ENCODE data around the gene NECAB3. TPM values are rescaled to one million over a fixed set of nuclear protein-coding genes. Genes with fewer than 3 reads are reported as not detected.

Gene NECAB3, protein sequence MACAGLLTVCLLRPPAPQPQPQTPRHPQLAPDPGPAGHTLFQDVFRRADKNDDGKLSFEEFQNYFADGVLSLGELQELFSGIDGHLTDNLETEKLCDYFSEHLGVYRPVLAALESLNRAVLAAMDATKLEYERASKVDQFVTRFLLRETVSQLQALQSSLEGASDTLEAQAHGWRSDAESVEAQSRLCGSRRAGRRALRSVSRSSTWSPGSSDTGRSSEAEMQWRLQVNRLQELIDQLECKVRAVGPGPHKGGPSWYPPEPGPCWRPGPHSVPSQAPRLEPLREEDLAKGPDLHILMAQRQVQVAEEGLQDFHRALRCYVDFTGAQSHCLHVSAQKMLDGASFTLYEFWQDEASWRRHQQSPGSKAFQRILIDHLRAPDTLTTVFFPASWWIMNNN
- 27.0 and 30.1 TPM in 2 replicates for total RNA-seq

DNA sequence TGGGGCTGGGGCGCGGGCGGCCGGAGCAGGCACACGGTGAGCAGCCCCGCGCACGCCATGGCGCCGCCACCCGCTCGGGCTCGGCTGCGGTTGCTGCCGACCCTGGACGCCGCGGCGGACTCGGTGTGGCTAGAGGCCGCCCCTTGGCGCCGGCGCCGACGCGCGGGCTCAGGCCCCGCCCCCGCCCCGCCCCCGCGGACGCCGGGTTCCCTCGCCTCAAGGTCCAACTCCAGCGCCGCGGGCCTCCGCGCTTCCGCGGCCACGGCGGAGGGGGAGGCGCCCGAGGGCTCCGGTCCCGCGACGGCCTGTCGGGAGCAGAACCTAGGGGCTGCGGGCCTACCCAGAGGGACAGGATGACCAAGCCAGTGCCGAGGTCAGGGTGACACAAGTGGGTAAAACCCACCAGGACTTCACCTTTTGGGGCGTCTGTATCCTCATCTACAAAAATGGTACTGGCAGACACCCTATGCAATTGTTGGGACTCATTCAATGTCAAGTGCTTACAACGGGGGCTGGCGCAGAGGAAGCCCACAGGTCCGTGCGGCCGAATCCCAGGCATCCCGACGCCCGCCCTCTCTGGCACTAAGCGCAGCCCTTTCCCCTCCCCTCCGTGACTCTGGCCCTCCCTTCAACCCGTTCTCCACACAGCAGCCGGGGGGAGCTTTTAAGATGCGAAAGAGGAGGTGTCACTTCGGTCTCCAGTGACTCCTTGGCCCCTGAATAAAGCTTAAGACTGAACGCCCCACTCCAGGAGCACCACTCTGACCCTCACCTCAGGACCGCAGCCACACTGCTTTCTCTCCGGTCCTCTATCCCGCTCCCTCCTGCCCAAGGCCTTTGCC is at the start of gene NECAB3:
TSS of gene NECAB3 (minus strand) at position 135 of the 842 bp plus-strand sequence. CDS start at position 59, 76 bp downstream.
- peaks cover 46% of the 10 kb centered on the region for H3K36me3 Mint-ChIP-seq (ENCODE audit: low read depth)
- DNase-seq (ENCODE audit: low spot score) = peak; percentile 65
- H3K27me3 Mint-ChIP-seq (ENCODE audit: low read depth) = no peaks in the 10 kb centered on the region
- no peaks in the 10 kb centered on the region for H3K9me3 Mint-ChIP-seq
- peak within 1 kb of the TSS; percentile 75 for H3K27ac Mint-ChIP-seq
- intact Hi-C loops (cut with micrococcal nuclease) = no loop called here
- H3K4me1 Mint-ChIP-seq (ENCODE audit: low read depth) = peaks cover 31% of the 10 kb centered on the region
- H3K4me3 Mint-ChIP-seq (ENCODE audit: low read depth) = peak within 1 kb of the TSS; percentile 85

DNA sequence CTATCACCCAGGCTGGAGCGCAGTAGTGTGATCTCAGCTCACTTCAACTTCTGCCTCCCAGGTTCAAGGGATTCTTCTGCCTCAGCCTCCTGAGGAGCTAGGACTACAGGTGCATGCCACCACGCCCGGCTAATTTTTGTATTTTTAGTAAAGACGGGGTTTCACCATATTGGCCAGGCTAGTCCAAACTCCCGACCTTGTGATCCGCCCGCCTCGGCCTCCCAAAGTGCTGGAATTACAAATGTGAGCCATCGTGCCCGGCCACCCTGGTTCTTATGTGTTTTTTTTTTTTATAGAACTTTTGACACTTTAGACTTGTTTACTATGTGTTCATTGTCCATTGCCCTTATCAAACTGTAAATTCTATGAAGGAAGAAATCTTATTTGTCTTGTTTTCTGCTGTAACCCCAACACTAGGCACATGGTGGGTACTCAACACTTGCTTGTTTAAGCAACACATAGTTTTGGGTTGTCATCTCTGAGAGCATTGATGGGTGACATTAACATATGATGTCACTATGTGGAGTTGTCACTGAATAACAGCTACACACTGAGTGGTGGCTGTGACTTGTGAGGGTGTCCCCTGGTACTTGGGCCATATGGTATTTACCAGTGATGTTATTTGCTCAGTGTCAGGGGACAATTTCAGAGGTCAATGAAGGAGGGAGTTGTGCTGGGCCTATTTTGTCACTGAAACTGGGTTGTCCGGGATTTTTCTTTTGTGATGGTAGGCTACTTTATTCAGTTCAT is 47.3 kb upstream of the NECAB3 start:
- Mint-ChIP-seq H3K27me3 (ENCODE audit: low read depth) (no peaks in the 10 kb centered on the region), H3K4me3 (ENCODE audit: low read depth) (peak overlapping the region; percentile 62), H3K9me3 (peaks cover 3% of the 10 kb centered on the region), H3K36me3 (ENCODE audit: low read depth) (peaks cover 4% of the 10 kb centered on the region), H3K27ac (peak overlapping the region; percentile 35), H3K4me1 (ENCODE audit: low read depth) (peaks cover 14% of the 10 kb centered on the region)
- DNase-seq (ENCODE audit: low spot score) = no peak
- intact Hi-C loops (cut with micrococcal nuclease) = no loop called here

DNA sequence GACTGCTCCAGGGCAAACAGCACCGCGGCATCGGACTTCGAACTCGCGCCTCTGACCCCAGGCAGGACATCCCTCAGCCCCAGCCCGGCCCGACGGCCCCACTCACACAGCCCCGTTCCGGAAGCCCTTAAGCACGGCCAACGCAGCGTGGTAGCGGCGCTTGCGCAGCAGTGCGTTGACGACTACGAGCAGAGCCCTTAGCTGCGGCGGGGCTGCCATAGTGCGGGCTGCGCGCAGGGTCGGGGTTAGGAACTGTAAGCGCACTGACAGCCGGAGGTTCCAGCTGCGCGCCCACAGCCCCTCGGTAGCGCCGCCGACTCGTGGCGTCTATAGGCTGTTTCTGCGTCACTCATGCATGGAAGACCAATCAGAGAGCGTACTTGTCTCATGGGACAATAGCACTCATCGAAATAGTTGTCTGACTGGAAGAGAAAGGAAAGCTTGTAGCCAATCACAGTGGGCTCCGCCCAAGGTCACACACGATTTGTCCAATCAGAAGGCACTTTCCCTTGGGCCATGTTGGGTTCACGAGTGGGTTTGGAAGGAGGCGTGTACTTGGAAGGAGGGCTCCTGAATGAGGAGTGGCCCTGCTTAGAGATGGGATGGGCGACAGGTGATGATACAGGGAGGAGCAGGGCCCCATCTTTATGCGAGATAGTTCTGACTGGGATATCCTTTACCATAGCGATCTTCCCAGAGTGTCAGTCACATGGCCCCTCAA is 45.9 kb upstream of the NECAB3 start, which contains the start of gene PXMP4:
TSS of gene PXMP4 (minus strand) at position 322 of the 721 bp plus-strand sequence. CDS start at position 219, 103 bp downstream.
- H3K27me3 Mint-ChIP-seq (ENCODE audit: low read depth) = no peaks in the 10 kb centered on the region
- intact Hi-C loops (cut with micrococcal nuclease) = loop anchor here (1.0 kb wide), 2 partner anchors 12 to 30 kb away; no protein-coding TSS in a partner anchor
- H3K4me1 Mint-ChIP-seq (ENCODE audit: low read depth) = peaks cover 14% of the 10 kb centered on the region
- peaks cover 4% of the 10 kb centered on the region for H3K36me3 Mint-ChIP-seq (ENCODE audit: low read depth)
- H3K27ac Mint-ChIP-seq = peak within 1 kb of the TSS; percentile 92
- H3K4me3 Mint-ChIP-seq (ENCODE audit: low read depth) = peak within 1 kb of the TSS; percentile 82
- H3K9me3 Mint-ChIP-seq = peaks cover 3% of the 10 kb centered on the region
- peak; percentile 91 for DNase-seq (ENCODE audit: low spot score)

DNA sequence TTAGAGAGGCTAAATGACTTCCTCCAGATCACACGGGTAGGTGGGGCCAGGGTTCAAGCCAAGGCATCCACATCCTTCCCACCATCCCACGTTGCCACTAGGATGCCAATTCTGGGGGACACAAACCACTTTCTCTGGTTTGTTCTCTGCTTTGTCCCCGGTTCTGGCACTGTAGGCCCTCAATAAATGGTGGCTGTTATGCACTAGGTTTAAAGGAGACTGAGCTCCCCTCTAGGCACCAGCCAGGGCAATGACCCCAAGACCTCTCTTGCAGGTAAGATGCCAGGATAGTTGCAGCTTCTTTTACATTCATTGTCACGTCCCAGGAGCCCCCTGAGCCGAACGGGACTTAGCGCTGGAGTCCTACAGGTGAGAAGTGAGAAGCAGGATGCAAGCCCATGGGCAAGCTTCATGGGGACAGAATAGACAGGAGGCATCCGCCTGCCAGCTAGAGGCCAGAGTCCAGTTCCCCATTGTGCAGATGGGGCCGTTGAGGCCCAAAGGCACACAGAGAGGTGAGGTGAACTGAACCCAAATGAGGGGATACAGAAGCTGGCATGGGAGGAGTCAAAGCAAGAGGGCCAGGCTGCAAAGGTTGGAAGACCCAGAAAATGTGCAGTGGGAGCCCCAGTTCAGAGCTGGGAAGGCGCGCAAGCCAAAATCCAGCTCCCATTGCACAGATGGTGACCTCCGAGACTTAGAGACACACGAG is 45.2 kb upstream of the NECAB3 start:
- Mint-ChIP-seq H3K4me3 (ENCODE audit: low read depth) (peak overlapping the region; percentile 82), H3K27ac (peak overlapping the region; percentile 92), H3K36me3 (ENCODE audit: low read depth) (peaks cover 4% of the 10 kb centered on the region), H3K9me3 (peaks cover 3% of the 10 kb centered on the region), H3K27me3 (ENCODE audit: low read depth) (no peaks in the 10 kb centered on the region), H3K4me1 (ENCODE audit: low read depth) (peaks cover 14% of the 10 kb centered on the region)
- no peak for DNase-seq (ENCODE audit: low spot score)
- intact Hi-C loops (cut with micrococcal nuclease) = no loop called here

DNA sequence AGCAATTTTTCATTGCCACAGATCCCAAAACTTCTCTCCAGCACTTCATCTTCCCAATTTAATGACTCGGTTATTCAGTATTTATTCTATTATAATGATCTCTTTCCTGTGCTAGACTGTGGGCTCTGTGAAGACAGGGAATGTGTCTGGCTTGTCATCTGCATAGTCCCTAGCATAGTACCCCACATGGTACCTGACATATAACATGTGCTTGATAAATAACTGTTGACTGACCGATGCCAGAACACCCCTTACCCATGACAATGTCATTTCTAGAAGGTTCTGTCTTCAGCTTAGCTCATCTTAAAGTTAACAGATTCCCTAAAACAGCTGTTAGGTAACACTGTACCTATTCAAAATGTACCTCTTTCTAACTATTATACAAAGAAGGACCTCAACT is 42.3 kb upstream of the NECAB3 start:
- H3K27me3 Mint-ChIP-seq (ENCODE audit: low read depth) = no peaks in the 10 kb centered on the region
- no peak overlapping the region for H3K27ac Mint-ChIP-seq
- peaks cover 15% of the 10 kb centered on the region for H3K36me3 Mint-ChIP-seq (ENCODE audit: low read depth)
- no peak for DNase-seq (ENCODE audit: low spot score)
- no peak overlapping the region for H3K4me3 Mint-ChIP-seq (ENCODE audit: low read depth)
- H3K9me3 Mint-ChIP-seq = peaks cover 3% of the 10 kb centered on the region
- peaks cover 14% of the 10 kb centered on the region for H3K4me1 Mint-ChIP-seq (ENCODE audit: low read depth)
- intact Hi-C loops (cut with micrococcal nuclease) = no loop called here

DNA sequence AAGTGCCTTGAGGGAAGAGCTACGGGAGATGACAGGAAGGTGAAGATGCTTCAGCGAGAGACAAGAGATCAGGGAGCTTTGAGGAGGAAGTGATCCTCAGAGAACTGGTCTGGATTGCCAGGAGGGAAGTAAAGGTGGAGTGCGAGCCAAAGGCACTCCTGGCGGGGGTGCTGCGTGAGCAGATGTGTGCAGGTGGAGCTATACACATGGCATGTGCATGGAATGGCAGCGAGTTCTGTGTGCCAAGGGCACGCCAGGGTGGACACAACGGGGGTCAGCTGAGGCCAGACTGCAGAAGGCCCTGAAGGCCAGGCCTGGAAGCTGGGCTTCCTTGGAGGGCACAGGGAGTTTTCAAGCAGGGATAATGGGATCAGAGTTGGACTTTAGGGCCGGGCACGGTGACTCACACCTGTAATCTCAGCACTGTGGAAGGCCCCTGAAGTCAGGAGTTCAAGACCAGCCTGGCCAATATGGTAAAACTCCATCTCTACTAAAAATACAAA is 39.7 kb upstream of the NECAB3 start:
- H3K4me3 Mint-ChIP-seq (ENCODE audit: low read depth) = no peak overlapping the region
- H3K4me1 Mint-ChIP-seq (ENCODE audit: low read depth) = peaks cover 26% of the 10 kb centered on the region
- H3K27me3 Mint-ChIP-seq (ENCODE audit: low read depth) = no peaks in the 10 kb centered on the region
- intact Hi-C loops (cut with micrococcal nuclease) = no loop called here
- no peaks in the 10 kb centered on the region for H3K9me3 Mint-ChIP-seq
- H3K27ac Mint-ChIP-seq = no peak overlapping the region
- DNase-seq (ENCODE audit: low spot score) = no peak
- H3K36me3 Mint-ChIP-seq (ENCODE audit: low read depth) = peaks cover 27% of the 10 kb centered on the region

DNA sequence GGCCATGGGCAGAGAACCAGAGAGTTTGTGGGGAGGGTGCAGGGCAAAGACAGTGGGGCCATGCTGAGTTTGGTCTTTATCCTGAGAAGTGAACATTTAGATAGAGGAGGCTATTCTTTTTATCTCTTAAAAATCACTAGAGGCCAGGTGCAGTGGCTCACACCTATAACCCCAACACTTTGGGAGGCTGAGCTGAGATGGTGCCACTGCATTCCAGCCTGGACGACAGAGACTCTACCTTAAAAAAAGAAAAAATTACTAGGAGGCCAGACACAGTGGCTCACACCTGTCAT is 37.2 kb upstream of the NECAB3 start:
- peaks cover 23% of the 10 kb centered on the region for H3K36me3 Mint-ChIP-seq (ENCODE audit: low read depth)
- H3K27ac Mint-ChIP-seq = no peak overlapping the region
- peaks cover 22% of the 10 kb centered on the region for H3K4me1 Mint-ChIP-seq (ENCODE audit: low read depth)

DNA sequence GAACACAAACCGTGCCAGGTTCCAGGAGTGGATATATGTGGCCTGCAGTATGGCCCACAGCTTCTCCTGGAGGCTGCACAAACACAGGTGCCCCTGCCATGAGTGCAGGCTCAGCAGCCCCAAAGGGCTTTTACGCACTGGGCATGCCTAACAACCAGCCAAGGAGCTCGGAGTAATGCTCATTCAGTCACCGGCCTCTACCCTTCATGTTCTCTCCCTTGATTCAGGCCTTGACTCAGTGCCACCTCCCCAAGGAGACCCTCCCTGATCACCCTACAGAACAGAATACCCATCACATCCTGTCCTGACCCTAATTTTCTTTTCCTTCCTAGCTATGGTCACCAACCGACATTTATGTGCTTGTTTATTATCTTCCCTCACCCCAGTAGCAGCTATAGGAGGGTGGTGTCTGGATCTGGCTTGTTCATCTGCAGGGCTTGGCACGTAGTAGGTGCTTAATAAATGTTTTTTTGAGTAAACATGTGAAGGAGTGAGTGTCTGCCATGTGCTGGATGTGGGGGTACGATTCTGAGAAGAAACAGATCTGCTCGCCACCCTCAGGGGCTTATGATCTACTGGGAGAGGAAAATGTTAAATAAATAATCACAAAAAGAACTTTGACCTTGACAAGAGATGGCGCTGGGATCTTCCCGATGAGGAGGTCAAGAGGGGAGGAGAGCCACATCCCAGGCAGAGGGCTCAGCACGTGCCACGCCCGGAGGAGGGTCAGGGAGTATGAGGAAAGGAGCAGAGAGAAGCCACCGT is 36.6 kb upstream of the NECAB3 start:
- H3K4me1 Mint-ChIP-seq (ENCODE audit: low read depth) = peaks cover 22% of the 10 kb centered on the region

More for the DNA sequence above, 37.2 kb upstream of the NECAB3 start:
- intact Hi-C loops (cut with micrococcal nuclease) = no loop called here
- no peaks in the 10 kb centered on the region for H3K27me3 Mint-ChIP-seq (ENCODE audit: low read depth)
- H3K4me3 Mint-ChIP-seq (ENCODE audit: low read depth) = no peak overlapping the region
- no peak for DNase-seq (ENCODE audit: low spot score)
- no peaks in the 10 kb centered on the region for H3K9me3 Mint-ChIP-seq

DNA sequence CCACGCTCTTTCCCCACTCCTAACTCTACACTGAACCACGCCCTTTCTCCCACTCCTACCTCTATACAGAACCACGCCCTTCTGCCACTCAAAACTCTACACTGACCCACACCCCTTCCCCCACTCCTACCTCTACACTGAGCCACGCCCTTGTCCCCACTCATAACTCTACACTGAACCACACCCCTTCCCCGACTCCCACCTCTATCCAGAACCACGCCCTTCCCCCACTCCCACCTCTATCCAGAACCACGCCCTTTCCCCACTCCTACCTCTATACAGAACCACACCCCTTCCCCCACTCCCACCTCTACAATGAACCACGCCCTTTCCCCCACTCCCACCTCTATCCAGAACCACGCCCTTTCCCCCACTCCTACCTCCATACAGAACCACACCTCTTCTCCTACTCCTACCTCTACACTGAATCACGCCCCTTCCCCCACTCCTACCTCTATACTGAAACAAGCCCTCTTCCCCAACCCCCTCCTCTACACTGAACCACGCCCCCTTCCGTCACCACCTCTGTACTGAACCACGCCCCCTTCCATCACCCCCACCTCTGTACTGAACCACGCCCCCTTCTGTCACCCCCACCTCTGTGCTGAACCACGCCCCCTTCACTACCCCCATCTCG is 35.8 kb upstream of the NECAB3 start:
- no peak for DNase-seq (ENCODE audit: low spot score)
- no peaks in the 10 kb centered on the region for H3K9me3 Mint-ChIP-seq
- H3K4me3 Mint-ChIP-seq (ENCODE audit: low read depth) = no peak overlapping the region
- no peaks in the 10 kb centered on the region for H3K27me3 Mint-ChIP-seq (ENCODE audit: low read depth)
- peaks cover 23% of the 10 kb centered on the region for H3K36me3 Mint-ChIP-seq (ENCODE audit: low read depth)
- peaks cover 22% of the 10 kb centered on the region for H3K4me1 Mint-ChIP-seq (ENCODE audit: low read depth)
- peak overlapping the region; percentile 40 for H3K27ac Mint-ChIP-seq
- intact Hi-C loops (cut with micrococcal nuclease) = loop anchor here (2.0 kb wide), 1 partner anchor 21 kb away; no protein-coding TSS in a partner anchor

More for the DNA sequence above, 36.6 kb upstream of the NECAB3 start:
- no peak for DNase-seq (ENCODE audit: low spot score)
- Mint-ChIP-seq H3K27ac (peak overlapping the region; percentile 50), H3K27me3 (ENCODE audit: low read depth) (no peaks in the 10 kb centered on the region), H3K9me3 (no peaks in the 10 kb centered on the region), H3K36me3 (ENCODE audit: low read depth) (peaks cover 23% of the 10 kb centered on the region), H3K4me3 (ENCODE audit: low read depth) (no peak overlapping the region)
- intact Hi-C loops (cut with micrococcal nuclease) = no loop called here

DNA sequence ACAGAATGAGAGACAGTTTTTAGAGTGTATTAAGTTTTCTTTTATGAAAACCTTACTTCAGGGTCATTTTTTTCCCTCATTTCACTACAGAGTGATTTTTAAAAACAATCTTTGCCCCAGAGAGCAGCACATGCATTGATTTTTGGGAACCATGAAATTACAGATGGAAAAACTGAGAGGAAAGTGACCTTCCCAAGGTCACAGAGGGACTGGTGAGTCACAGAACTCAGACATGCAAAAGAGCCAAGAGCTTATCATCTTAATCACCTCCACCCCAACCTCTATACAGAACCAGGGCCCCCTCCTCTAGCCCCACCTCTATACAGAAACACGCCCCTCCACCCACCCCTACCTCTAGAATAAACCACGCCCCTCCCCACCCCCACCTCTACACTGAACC is 35.2 kb upstream of the NECAB3 start:
- Mint-ChIP-seq H3K4me3 (ENCODE audit: low read depth) (no peak overlapping the region), H3K27ac (peak overlapping the region; percentile 84), H3K4me1 (ENCODE audit: low read depth) (peaks cover 22% of the 10 kb centered on the region), H3K27me3 (ENCODE audit: low read depth) (no peaks in the 10 kb centered on the region), H3K9me3 (no peaks in the 10 kb centered on the region), H3K36me3 (ENCODE audit: low read depth) (peaks cover 23% of the 10 kb centered on the region)
- intact Hi-C loops (cut with micrococcal nuclease) = loop anchor here (2.0 kb wide), 1 partner anchor 21 kb away; no protein-coding TSS in a partner anchor
- no peak for DNase-seq (ENCODE audit: low spot score)

Data from activated T-helper 2 cell treated with anti-CD3 and anti-CD28 coated beads, Interferon-gamma antibody, Interleukin-2, Interleukin-4, amounts not matched to agents 10 μg/mL and 5 μg/mL and 100 μg/mL, durations not matched to agents 14 hours and 24 hours and 36 hours (primary cell).